ENCODE results near the gene SMAD6. TPM values are rescaled to one million over a fixed set of nuclear protein-coding genes. Genes with fewer than 3 reads are reported as not detected.

Gene SMAD6
- total and polyA plus RNA-seq, 7 donors, result 0.52 to 5.5 (median 3.0) TPM

DNA sequence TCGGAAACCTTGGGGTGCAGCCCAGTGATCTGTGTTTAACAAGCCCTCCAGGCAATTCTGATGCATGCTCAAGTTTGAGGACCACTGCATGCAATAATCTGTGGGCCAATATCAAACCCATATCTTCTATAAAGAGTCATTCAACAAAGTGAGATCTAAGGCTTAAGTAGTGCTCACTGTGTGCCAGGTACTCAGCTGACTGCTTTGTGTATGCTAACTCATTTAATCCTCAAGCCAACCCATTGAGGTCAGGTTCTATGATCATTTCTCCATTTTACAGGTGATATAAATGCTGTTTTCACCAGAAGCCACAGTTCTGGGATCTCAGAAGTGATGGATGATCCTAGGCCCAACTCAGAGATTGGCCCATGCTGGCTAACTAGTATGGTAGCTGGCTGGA lies 101.7 kb downstream of the SMAD6 start:
- no peak overlapping the region for H3K4me3 ChIP-seq
- H3K36me3 ChIP-seq (ENCODE audit: insufficient read depth in 1 of 2, low read depth in 1 of 2), result no peaks in the 10 kb centered on the region
- peak overlapping the region; percentile 60 for H3K27ac ChIP-seq
- no peak for DNase-seq
- peaks cover 6% of the 10 kb centered on the region for H3K4me1 ChIP-seq
- H3K27me3 ChIP-seq (ENCODE audit: insufficient read depth in 3 of 3, low read length in 2 of 3), result peaks cover 0 to 2% (median 0%) of the 10 kb centered on the region in 3 donors
- intact Hi-C loops (cut with DNase I), result no loop called here
- no peak for ATAC-seq
- no peak for TF ChIP-seq CTCF (IDR thresholded peaks at IDR 0.05)
- whole genome bisulfite sequencing, 3 donors, result 80 to 96% (median 85%) methylated on average over 1 of the region's 1 CpG
- H3K9me3 ChIP-seq, result no peaks in the 10 kb centered on the region

- H3K4me1 ChIP-seq, result peaks cover 6% of the 10 kb centered on the region
- no peaks in the 10 kb centered on the region for H3K36me3 ChIP-seq (ENCODE audit: insufficient read depth in 1 of 2, low read depth in 1 of 2)
- no peak for TF ChIP-seq CTCF (IDR thresholded peaks at IDR 0.05)
- peaks cover 0 to 2% (median 0%) of the 10 kb centered on the region in 3 donors for H3K27me3 ChIP-seq (ENCODE audit: insufficient read depth in 3 of 3, low read length in 2 of 3)
- 92 to 96% (median 95%) methylated on average over 3 of the region's 3 CpGs for WGBS, 3 donors
- H3K4me3 ChIP-seq, result no peak overlapping the region
- H3K27ac ChIP-seq, result no peak overlapping the region
- no peaks in the 10 kb centered on the region for H3K9me3 ChIP-seq
- intact Hi-C loops (cut with DNase I), result no loop called here
- DNase-seq (no peak), ATAC-seq (no peak)
Observed at GRCh38 chr15:66805202-66805885, 103.3 kb downstream of the SMAD6 start.

- 90 to 92% (median 91%) methylated on average over 21 of the region's 21 CpGs for WGBS, 3 donors
- ATAC-seq (no peak), DNase-seq (no peak)
- Histone ChIP-seq H3K36me3 (ENCODE audit: insufficient read depth in 1 of 2, low read depth in 1 of 2) (no peaks in the 10 kb centered on the region), H3K4me3 (no peak overlapping the region), H3K27me3 (ENCODE audit: insufficient read depth in 3 of 3, low read length in 2 of 3) (peaks cover 0 to 2% (median 0%) of the 10 kb centered on the region in 3 donors), H3K9me3 (no peaks in the 10 kb centered on the region), H3K27ac (no peak overlapping the region), H3K4me1 (no peaks in the 10 kb centered on the region)
- no peak for TF ChIP-seq CTCF (IDR thresholded peaks at IDR 0.05)
- intact Hi-C loops (cut with DNase I), result no loop called here
Observed at GRCh38 chr15:66808181-66808824, 106.3 kb downstream of the SMAD6 start.

- ATAC-seq, result no peak
- Histone ChIP-seq H3K36me3 (ENCODE audit: insufficient read depth in 1 of 2, low read depth in 1 of 2) (no peaks in the 10 kb centered on the region), H3K27me3 (ENCODE audit: insufficient read depth in 3 of 3, low read length in 2 of 3) (peaks cover 0 to 2% (median 0%) of the 10 kb centered on the region in 3 donors), H3K4me3 (no peak overlapping the region), H3K4me1 (no peaks in the 10 kb centered on the region), H3K27ac (no peak overlapping the region), H3K9me3 (no peaks in the 10 kb centered on the region)
- no peak for TF ChIP-seq CTCF (IDR thresholded peaks at IDR 0.05)
- intact Hi-C loops (cut with DNase I), result no loop called here
- WGBS, 3 donors, result 80 to 93% (median 89%) methylated on average over 4 of the region's 4 CpGs
- no peak for DNase-seq
Observed at GRCh38 chr15:66809664-66810063, 107.6 kb downstream of the SMAD6 start.

Measured in psoas muscle (tissue), 8 donors.